Epithelial cell of umbilical artery (primary cell): ENCODE measurements around the gene SOD3. TPM values are rescaled to one million over a fixed set of nuclear protein-coding genes. Genes with fewer than 3 reads are reported as not detected.

ENCODE experiments used
- total RNA-seq: library from RNA; depleted of rRNA; stranded (reverse); fragments of >200 nt; gene quantifications from 2 replicates; pipeline ENCODE4 v1.2.3, GENCODE V29; 2014

The SOD3 gene, protein sequence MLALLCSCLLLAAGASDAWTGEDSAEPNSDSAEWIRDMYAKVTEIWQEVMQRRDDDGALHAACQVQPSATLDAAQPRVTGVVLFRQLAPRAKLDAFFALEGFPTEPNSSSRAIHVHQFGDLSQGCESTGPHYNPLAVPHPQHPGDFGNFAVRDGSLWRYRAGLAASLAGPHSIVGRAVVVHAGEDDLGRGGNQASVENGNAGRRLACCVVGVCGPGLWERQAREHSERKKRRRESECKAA
- total RNA-seq = under 0.01 TPM in 1 of 2 replicates, not detected in the other

DNA sequence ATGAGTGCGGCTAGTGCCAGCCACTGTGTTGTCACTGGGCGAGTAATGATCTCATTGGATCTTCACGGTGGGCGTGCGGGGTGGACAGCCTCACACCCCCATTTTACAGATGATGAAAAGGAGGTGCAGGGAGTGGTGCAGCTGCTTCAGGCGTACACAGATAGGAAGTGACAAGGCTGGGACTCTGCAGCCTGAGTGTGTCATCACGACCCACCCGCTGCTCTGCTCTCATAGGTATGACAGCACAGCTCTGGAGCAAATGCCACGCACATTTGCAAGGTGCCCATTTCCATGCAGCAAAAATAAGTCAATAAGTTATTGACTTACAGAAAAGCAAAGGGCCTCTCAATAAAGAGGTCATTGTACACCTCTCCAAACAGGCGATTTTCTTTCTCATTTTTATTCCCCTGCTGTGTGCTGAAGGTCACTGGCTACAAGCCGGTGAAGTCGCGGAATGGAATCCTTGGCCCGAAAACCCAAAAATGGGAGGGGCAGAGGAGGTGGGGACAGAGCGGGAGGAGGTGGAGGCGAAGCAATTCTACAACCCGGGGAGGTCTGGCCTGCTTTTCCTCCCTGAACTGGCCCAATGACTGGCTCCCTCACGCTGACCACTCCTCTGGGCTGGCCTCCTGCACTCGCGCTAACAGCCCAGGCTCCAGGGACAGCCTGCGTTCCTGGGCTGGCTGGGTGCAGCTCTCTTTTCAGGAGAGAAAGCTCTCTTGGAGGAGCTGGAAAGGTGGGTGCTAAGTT, at the start of gene SOD3:
SOD3 (plus strand) TSS at position 658 of the 750 bp plus-strand sequence. CDS start 3,949 bp downstream, outside the sequence.

Other genes with a start within 250 kb of the SOD3 start
- 175 and 200 TPM in 2 replicates for gene DHX15, start 211.0 kb upstream of the SOD3 start, total RNA-seq
- 4.3 and 13.0 TPM in 2 replicates for gene CCDC149, start 117.5 kb downstream of the SOD3 start, total RNA-seq
- gene LGI2, start 235.4 kb downstream of the SOD3 start, total RNA-seq = not detected in 2 replicates